ENCODE data around the gene IL17C.

The IL17C gene

DNA sequence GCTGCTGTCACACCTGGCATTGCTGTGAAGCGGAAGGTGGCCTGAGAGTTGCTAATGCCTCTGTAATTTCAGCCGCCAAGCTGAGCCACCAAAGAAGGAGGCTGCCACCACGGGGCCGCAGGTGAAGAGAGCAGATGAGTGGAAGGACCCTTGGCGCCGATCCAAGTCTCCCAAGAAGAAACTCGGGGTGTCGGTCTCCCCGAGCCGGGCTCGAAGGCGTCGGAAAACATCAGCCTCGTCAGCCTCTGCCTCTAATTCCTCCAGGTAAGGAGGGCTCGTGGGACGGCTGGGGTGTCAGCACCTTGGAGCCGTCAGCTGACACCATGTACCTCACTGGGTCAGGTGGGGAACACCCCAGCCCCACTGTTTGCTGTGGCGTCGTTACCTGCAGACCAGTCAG, 16.2 kb upstream of the IL17C start:
- DNase-seq (ENCODE audit: low read depth), result no peak
- no peak overlapping the region for H3K4me3 ChIP-seq (ENCODE audit: low read length)
- TF ChIP-seq, protein P1, sequence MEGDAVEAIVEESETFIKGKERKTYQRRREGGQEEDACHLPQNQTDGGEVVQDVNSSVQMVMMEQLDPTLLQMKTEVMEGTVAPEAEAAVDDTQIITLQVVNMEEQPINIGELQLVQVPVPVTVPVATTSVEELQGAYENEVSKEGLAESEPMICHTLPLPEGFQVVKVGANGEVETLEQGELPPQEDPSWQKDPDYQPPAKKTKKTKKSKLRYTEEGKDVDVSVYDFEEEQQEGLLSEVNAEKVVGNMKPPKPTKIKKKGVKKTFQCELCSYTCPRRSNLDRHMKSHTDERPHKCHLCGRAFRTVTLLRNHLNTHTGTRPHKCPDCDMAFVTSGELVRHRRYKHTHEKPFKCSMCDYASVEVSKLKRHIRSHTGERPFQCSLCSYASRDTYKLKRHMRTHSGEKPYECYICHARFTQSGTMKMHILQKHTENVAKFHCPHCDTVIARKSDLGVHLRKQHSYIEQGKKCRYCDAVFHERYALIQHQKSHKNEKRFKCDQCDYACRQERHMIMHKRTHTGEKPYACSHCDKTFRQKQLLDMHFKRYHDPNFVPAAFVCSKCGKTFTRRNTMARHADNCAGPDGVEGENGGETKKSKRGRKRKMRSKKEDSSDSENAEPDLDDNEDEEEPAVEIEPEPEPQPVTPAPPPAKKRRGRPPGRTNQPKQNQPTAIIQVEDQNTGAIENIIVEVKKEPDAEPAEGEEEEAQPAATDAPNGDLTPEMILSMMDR (conservative IDR thresholded peaks at IDR 0.05; ENCODE audit: low read depth, low read length), result no peak

DNA sequence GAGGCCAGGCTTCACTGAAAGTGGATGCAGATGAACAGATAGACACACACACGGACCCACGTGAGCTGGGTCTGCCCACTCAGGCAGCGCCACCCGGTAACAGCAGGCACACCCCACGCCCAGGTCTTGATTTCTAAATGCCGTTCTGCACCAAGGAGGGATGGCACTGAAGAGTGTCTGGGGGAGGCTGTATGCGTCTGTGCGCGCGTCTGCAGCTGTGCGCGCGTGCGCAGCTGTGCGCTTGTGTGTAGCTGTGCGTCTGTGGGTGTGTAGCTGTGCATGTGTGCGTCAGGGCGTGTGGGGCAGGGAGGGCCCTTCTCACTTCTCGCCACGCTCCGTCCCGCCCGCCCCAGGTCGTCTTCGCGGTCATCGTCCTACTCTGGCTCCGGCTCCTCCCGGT, 15.5 kb upstream of the IL17C start:
- DNase-seq (ENCODE audit: low read depth), result no peak
- no peak overlapping the region for H3K4me3 ChIP-seq (ENCODE audit: low read length)
- TF ChIP-seq, protein P1 (conservative IDR thresholded peaks at IDR 0.05; ENCODE audit: low read depth, low read length), result no peak

DNA sequence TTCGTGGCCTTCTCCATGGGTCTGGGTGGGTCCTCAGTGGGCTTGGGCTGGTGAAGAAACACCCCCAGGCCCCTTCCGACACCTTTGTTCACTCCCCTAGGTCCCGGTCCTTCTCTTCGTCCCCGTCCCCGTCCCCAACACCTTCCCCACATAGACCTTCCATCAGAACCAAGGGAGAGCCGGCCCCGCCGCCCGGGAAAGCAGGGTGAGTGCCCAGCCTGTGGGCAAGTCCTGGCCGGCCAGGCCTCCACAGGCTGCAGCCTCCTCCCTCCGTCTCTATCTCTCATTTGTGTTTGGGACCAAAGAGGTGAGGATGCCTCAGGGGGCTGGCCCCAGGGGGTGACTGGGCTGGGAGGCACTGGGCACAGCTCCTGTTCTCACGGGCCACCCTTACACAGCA, 14.5 kb upstream of the IL17C start:
- no peak for DNase-seq (ENCODE audit: low read depth)
- H3K4me3 ChIP-seq (ENCODE audit: low read length), result no peak overlapping the region
- TF ChIP-seq, protein P1 (conservative IDR thresholded peaks at IDR 0.05; ENCODE audit: low read depth, low read length), result no peak

DNA sequence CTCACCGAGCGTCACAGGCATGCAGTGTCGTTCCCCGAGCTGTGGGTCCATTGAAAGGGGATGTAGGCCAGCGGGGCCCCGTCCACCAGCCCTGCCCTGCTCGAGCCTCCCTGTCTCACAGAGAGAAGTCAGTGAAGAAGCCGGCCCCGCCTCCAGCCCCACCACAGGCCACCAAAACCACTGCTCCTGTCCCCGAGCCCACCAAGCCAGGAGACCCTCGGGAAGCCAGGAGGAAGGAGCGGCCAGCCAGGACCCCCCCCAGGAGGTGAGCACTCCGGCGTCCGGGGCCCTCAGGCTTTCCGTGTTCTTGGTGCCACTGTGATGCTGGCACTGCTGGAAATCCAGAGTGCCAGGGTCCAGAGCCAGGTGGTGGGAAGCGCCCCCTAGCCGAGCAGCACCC, 13.9 kb upstream of the IL17C start:
- H3K4me3 ChIP-seq (ENCODE audit: low read length), result no peak overlapping the region
- TF ChIP-seq, protein P1 (conservative IDR thresholded peaks at IDR 0.05; ENCODE audit: low read depth, low read length), result no peak
- DNase-seq (ENCODE audit: low read depth), result no peak

DNA sequence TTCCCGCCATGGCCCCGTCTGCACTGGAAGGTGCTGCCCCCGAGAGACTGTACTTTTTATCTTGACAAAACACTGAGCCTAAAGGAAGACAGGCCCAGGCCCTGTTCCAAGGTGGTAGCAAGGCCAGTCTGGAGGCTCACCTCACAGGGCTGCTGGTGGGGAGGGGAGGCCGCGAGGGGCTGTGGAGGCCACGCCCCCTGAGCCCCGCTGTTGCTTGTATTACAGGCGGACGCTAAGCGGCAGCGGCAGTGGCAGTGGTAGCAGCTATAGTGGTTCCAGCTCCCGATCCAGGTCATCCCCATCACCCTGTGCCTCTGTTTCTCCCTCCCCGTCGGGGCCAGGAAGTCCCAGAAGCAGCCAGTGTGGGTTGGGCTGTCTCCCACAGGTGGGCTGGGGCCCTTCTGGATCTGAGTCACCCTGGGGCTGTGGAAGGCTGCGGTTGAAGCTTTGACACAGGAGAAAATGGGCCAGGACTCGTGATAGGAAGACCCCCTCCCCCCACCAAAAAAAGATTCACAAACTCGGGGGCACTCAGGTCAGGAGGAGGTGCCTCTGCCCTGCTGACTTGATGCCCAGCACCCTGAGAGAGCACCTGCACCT, 13.3 kb upstream of the IL17C start:
- H3K4me3 ChIP-seq (ENCODE audit: low read length), result no peak overlapping the region
- DNase-seq (ENCODE audit: low read depth), result no peak
- TF ChIP-seq, protein P1 (conservative IDR thresholded peaks at IDR 0.05; ENCODE audit: low read depth, low read length), result no peak

DNA sequence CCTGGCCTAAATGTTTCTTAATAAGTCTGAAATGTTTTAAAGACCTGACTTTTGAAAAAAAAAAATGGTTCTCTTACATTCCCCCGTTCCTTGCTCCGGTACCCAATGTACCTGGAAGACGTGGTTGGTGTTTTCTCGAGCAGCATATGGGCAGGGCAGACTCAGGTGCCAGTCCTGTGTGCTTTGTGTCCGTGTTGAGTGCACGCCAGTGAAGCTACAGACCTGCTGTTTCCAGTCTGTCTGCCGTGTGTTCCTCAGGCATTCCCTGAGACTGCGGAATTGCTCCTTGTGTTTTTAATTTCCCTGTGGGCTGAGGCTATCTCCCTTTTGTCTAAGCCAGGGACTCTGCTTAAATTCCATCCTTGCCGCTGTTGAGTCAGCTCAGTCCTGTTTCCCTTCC, 11.7 kb upstream of the IL17C start:
- TF ChIP-seq, protein P1 (conservative IDR thresholded peaks at IDR 0.05; ENCODE audit: low read depth, low read length), result no peak
- DNase-seq (ENCODE audit: low read depth), result no peak
- no peak overlapping the region for H3K4me3 ChIP-seq (ENCODE audit: low read length)

DNA sequence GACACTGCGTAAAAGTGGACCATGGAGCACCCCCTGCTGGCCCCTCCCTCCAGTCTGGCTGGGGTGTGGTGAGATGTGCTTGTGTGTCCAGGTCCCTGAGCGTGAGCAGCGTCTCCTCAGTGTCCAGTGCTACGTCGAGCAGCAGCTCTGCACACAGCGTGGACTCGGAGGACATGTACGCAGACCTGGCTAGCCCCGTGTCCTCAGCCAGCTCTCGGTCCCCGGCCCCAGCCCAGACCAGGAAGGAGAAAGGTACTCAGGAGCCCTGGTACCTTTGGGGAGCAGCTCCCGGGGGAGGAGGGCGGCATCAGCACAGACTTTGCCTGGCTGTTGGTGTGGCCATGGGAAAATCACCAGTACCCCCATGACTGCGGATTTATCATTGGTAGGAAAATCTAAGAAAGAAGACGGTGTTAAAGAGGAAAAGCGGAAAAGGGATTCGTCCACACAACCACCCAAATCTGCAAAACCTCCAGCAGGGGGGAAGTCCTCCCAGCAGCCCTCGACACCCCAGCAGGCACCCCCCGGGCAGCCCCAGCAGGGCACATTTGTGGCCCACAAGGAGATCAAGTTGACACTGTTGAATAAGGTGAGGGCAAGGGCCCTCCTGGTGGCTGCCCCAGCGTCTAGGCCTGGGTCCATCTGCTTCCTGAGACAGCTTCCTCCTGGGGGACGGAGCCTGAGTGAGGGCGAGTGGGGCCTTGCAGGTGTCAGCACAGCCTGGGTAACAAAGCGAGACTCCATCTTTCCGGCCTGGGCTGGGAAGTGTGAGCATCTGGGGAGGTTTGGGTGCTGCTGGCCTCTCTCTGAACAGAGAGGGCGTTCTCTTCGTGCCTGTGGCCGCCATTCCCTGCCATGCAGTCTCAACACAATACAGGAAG, 10.6 kb upstream of the IL17C start:
- DNase-seq (ENCODE audit: low read depth), result no peak
- TF ChIP-seq, protein P1 (conservative IDR thresholded peaks at IDR 0.05; ENCODE audit: low read depth, low read length), result no peak
- no peak overlapping the region for H3K4me3 ChIP-seq (ENCODE audit: low read length)

All from retinal pigment epithelial cell (primary cell).